Colonic mucosa (tissue), 4 donors: ENCODE data around the gene GJD2. TPM values are rescaled to one million over a fixed set of nuclear protein-coding genes. Genes with fewer than 3 reads are reported as not detected.

Experiments
- DNase-seq: peaks from one replicate; pipeline ENCODE4 v3.0.0-alpha.2; 2020
- H3K27ac ChIP-seq: fragments of 200-600 bp; one replicate; pipeline ENCODE4 v1.8.0; 2021
- H3K27me3 ChIP-seq: fragments of 200-600 bp; one replicate; pipeline ENCODE4 v1.8.0; 2021
- H3K36me3 ChIP-seq: fragments of 200-600 bp; one replicate; pipeline ENCODE4 v1.8.0; 2021
- H3K4me1 ChIP-seq: fragments of 200-600 bp; one replicate; pipeline ENCODE4 v1.8.0; 2021; ENCODE audit warnings: mild to moderate bottlenecking
- H3K4me3 ChIP-seq: fragments of 200-600 bp; one replicate; pipeline ENCODE4 v1.8.0; 2021
- H3K9ac ChIP-seq, 2 donors: one replicate each; pipeline ENCODE4 v1.7.0; 2013; ENCODE audit warnings: control low read depth in 2 of 2, low read depth in 2 of 2, low read length in 2 of 2
- H3K9me3 ChIP-seq: fragments of 200-600 bp; one replicate; pipeline ENCODE4 v1.8.0; 2021
- intact Hi-C: fragments of 100-400 bp; cut with DNase I; formaldehyde crosslinking; loops from one replicate; pipeline ENCODE4 v1.14.1; 2022
- total RNA-seq, 2 donors: library from RNA; stranded (reverse); fragmentation: NEBNext Ultra II Directional in 1 of 2; extraction: Animal tissue kit (Norgen Biotek cat#: 25700) in 1 of 2; gene quantifications; one replicate each; pipeline ENCODE4 v1.2.1, GENCODE V29; 2021
- TF ChIP-seq, protein P1 (sequence below): fragments of 200-600 bp; IDR thresholded peaks from one replicate; pipeline ENCODE4 v1.8.0; 2022; ENCODE audit warnings: antibody characterized with exemption, mild to moderate bottlenecking
- donor health status: healthy.
- donor health status: DM: no; HTN: no; CAD: no.
- donor health status: DM: no; HTN: no; CAD: no.

GJD2 gene
- total RNA-seq, 2 donors from 2014 or later = not detected

DNA sequence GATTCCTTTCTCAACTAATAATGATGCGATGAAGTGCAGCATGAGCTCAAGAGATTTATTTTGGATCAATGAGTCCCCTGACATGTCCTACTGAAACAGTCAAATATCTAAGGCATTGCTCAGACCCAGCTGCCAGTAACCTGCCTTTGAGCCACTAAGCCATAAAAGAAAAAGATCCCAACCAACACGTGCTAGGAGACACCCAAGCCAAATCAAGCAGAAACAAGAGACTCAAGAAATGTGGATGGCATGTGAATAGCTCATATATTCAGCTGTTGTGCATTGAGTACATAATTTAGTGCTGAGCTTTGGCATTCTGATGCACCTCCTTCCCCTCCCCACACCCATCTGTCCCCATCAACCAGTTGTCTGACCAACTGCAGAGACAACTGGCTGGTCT is 29.2 kb downstream of the GJD2 start:
- no peaks in the 10 kb centered on the region for H3K36me3 ChIP-seq
- TF ChIP-seq, protein P1, sequence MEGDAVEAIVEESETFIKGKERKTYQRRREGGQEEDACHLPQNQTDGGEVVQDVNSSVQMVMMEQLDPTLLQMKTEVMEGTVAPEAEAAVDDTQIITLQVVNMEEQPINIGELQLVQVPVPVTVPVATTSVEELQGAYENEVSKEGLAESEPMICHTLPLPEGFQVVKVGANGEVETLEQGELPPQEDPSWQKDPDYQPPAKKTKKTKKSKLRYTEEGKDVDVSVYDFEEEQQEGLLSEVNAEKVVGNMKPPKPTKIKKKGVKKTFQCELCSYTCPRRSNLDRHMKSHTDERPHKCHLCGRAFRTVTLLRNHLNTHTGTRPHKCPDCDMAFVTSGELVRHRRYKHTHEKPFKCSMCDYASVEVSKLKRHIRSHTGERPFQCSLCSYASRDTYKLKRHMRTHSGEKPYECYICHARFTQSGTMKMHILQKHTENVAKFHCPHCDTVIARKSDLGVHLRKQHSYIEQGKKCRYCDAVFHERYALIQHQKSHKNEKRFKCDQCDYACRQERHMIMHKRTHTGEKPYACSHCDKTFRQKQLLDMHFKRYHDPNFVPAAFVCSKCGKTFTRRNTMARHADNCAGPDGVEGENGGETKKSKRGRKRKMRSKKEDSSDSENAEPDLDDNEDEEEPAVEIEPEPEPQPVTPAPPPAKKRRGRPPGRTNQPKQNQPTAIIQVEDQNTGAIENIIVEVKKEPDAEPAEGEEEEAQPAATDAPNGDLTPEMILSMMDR = no peak
- H3K27ac ChIP-seq = no peak overlapping the region
- no peak overlapping the region for H3K9ac ChIP-seq
- no peak overlapping the region for H3K4me3 ChIP-seq
- no peaks in the 10 kb centered on the region for H3K4me1 ChIP-seq
- DNase-seq = no peak
- no peaks in the 10 kb centered on the region for H3K27me3 ChIP-seq
- no peaks in the 10 kb centered on the region for H3K9me3 ChIP-seq
- intact Hi-C loops = no loop called here

DNA sequence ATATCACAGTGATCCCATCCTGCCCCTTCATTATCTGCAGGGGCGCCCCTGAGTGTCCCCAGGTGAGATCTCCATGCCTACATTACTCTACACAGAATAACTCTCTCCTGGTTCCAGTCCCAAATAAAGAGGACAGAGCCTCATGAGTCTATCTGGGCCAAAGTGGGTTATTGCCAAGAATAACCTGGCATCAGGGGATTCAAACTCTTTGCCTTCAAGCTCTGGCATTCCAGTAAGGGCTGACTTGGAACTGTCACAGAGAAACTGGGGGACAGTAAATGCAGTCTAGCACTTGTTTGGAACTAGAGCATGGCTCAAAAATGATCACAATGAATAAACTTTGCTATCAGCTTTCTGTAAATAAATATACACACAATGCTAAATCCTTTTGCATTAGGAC is 30.3 kb downstream of the GJD2 start:
- TF ChIP-seq, protein P1 = no peak

DNA sequence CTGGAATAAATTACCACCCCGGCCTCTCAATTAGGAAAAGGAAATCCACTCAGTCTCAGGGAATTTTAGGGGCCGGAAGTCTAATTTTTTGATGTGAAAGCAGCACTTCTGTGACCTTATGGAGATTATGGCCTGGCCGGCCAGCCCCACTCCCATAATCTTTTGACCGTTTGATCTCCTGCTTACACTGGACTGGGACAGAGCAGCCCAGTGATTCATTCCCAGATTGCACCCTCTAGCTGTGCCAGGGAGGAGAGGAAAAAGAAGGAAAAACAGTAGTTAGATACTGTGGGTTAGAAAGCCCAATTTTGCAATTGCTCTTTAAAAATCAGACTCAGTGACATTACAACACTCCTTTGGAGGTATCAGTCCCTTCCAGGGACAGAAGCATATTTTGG is 32.4 kb downstream of the GJD2 start:
- H3K36me3 ChIP-seq = no peaks in the 10 kb centered on the region
- DNase-seq = no peak
- no peak overlapping the region for H3K9ac ChIP-seq
- H3K4me1 ChIP-seq = no peaks in the 10 kb centered on the region
- H3K4me3 ChIP-seq = no peak overlapping the region
- no peaks in the 10 kb centered on the region for H3K9me3 ChIP-seq
- no peak overlapping the region for H3K27ac ChIP-seq
- H3K27me3 ChIP-seq = no peaks in the 10 kb centered on the region
- intact Hi-C loops = no loop called here
- TF ChIP-seq, protein P1 = no peak

More for the DNA sequence above, 30.3 kb downstream of the GJD2 start:
- Histone ChIP-seq H3K9ac (no peak overlapping the region), H3K27ac (no peak overlapping the region), H3K36me3 (no peaks in the 10 kb centered on the region), H3K9me3 (no peaks in the 10 kb centered on the region), H3K4me3 (no peak overlapping the region), H3K4me1 (no peaks in the 10 kb centered on the region), H3K27me3 (no peaks in the 10 kb centered on the region)
- intact Hi-C loops = no loop called here
- no peak for DNase-seq

DNA sequence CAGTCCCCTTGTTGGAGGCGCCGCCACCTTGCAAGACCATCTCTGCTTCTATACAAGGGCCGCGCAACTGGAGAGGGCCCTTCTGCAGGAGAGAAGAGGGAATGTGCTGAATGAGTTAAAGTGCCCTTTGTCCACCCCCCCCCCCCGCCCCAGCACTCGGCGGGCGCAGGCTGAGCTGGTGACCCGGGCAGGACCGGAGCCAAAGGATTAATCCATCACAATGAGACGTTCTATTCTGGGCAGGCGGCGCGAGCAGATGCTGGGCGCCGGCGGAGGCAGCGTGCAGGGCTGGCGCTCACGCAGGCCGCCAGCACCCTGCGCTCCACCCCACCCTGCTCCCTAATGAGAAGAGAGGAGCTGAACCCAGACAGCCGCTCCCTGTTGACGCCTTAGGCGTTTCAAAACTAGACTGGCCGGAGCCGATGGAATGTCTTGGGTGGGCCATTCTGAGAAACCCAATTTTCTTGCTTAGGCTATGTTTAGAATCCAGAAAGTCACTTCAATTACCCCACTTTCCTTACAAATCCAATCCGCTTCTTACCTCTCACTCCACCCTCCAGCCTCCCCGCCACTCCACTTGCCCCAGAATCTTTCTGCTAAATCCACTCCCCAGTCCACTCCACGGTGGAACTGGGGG is 32.9 kb downstream of the GJD2 start:
- Histone ChIP-seq H3K9ac (no peak overlapping the region), H3K4me3 (no peak overlapping the region), H3K9me3 (no peaks in the 10 kb centered on the region), H3K27ac (no peak overlapping the region), H3K27me3 (no peaks in the 10 kb centered on the region), H3K36me3 (no peaks in the 10 kb centered on the region), H3K4me1 (no peaks in the 10 kb centered on the region)
- intact Hi-C loops = no loop called here
- TF ChIP-seq, protein P1 = no peak
- no peak for DNase-seq

DNA sequence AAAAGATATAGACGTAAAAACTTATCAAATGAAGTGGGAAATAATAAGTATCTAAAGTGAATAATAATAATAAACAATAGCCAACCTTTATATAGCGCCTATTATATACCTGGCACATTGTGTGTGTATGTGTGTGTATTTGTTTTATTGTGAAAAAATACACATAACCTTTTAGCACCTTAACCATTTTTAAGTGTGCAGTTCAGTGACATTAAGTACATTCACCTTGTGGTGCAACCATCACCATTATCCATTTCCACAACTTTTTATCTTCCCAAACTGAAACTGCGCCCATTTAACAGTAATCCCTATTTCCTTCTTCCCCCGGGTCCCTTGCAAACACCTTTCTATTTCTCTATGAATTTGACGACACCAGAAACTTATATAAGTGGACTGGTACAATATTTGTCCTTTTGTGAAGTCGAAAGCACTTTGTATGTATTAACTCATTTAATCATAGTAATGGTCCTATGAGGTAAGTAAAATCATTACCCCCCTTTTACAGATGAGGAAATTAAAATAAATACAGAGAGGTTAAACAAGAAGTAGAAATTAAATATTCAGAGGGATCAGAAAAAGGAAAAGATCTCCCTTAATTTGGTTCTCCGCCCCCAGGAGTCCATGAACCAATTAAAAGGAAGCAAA is 33.5 kb downstream of the GJD2 start:
- DNase-seq = no peak
- TF ChIP-seq, protein P1 = no peak
- no peaks in the 10 kb centered on the region for H3K9me3 ChIP-seq
- no peak overlapping the region for H3K27ac ChIP-seq
- H3K36me3 ChIP-seq = no peaks in the 10 kb centered on the region
- intact Hi-C loops = no loop called here
- no peaks in the 10 kb centered on the region for H3K27me3 ChIP-seq
- no peak overlapping the region for H3K4me3 ChIP-seq
- no peak overlapping the region for H3K9ac ChIP-seq
- no peaks in the 10 kb centered on the region for H3K4me1 ChIP-seq
